OCI-LY3 (cell line): ENCODE data around the gene SLIT1.

ENCODE experiments used
- H2AFZ ChIP-seq: fragments of 200-600, 300-600 bp; shearing (Covaris generic); 2 replicates; pipeline ENCODE4 v1.6.0; 2014; ENCODE audit warnings: antibody characterized with exemption, low read depth, low read length
- H3K27ac ChIP-seq: fragments of 200-600, 300-600 bp; sonication (generic); 2 replicates; pipeline ENCODE4 v1.5.1; 2014; ENCODE audit warnings: mild to moderate bottlenecking, low read length, moderate library complexity, mixed read lengths
- H3K27me3 ChIP-seq: fragments of 200-600, 300-600 bp; sonication (generic); 2 replicates; pipeline ENCODE4 v1.6.1; 2014; ENCODE audit warnings: low read depth, low read length, mixed read lengths
- H3K36me3 ChIP-seq: fragments of 200-600, 300-600 bp; sonication (generic); replicated peaks from 2 replicates; pipeline ENCODE3; 2014; ENCODE audit warnings: low read depth, low read length, mixed read lengths
- H3K4me1 ChIP-seq: fragments of 300-600, 200-600 bp; sonication (generic); 2 replicates; pipeline ENCODE4 v1.6.1; 2014; ENCODE audit warnings: low read length, mixed read lengths
- H3K4me2 ChIP-seq: fragments of 200-600, 300-600 bp; sonication (generic); 2 replicates; pipeline ENCODE4 v1.6.1; 2014; ENCODE audit warnings: low read length, mixed read lengths
- H3K4me3 ChIP-seq: fragments of 300-600, 200-600 bp; sonication (generic); 2 replicates; pipeline ENCODE4 v1.5.1; 2014; ENCODE audit warnings: antibody characterized with exemption, mild to moderate bottlenecking, low read length, moderate library complexity
- H3K79me2 ChIP-seq: fragments of 300-600, 200-600 bp; shearing (Covaris generic); 2 replicates; pipeline ENCODE4 v1.6.1; 2014; ENCODE audit warnings: mild to moderate bottlenecking, low read length, mixed read lengths
- H3K9ac ChIP-seq: fragments of 300-600, 200-600 bp; shearing (Covaris generic); 2 replicates; pipeline ENCODE4 v1.6.0; 2014; ENCODE audit warnings: mild to moderate bottlenecking, low read length, moderate library complexity
- H3K9me3 ChIP-seq: fragments of 200-600, 300-600 bp; shearing (Covaris generic); 2 replicates; pipeline ENCODE4 v1.6.1; 2014; ENCODE audit warnings: low read length, mixed read lengths; ENCODE audit not compliant: insufficient read depth
- H4K20me1 ChIP-seq: fragments of 200-600, 300-600 bp; sonication (generic); 2 replicates; pipeline ENCODE4 v1.6.1; 2016; ENCODE audit warnings: low read length, mixed read lengths; ENCODE audit not compliant: insufficient read depth
- EZH2phosphoT487 ChIP-seq: fragments of 200-600 bp; shearing (Covaris generic); IDR thresholded peaks from 2 replicates; pipeline ENCODE4 v1.6.1; 2018; ENCODE audit warnings: antibody characterized with exemption, mixed run types, low read depth
- TF ChIP-seq, protein P1 (sequence below): fragments of 200-600, 300-600 bp; sonication (generic); IDR thresholded peaks from 2 replicates; pipeline ENCODE4 v1.5.1; 2014; ENCODE audit warnings: antibody characterized with exemption, low read length, low read depth

The SLIT1 gene

DNA sequence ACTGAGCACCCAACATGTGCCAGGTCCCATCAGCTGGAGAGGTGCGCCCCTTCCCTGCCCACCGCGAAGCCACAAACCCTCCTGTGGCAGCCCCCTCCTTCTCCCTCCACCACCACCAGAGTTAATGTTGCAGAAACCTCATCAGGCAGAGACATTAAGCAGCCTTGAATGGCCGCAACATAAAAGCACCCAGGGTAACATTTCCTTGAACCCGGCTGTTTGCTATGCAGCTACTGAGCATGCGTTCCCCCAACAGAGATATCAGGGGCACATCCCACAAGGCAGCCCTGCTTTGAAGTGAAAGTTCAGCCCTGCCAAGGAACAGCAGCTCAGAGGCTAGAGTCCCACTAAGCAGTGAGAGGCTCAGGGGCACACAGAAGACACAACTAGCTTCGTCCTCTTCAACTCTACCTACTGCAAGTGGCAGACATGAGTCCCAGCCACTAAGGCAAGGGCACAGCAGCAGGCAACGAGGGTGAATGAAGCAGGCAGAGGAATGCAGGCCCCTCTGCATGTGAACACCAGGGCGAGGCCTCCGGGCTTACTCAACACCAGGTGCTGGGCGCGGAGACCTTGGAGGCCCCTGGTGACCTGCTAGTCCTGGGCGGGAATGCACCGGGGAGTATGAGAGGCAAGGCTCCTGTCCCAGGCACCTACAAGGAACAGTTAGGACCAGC is 107.4 kb downstream of the SLIT1 start:
- no peaks in the 10 kb centered on the region for H3K4me1 ChIP-seq
- H2AFZ ChIP-seq, result no peak overlapping the region
- H3K9ac ChIP-seq, result no peak overlapping the region
- no peak overlapping the region for H3K27ac ChIP-seq
- no peaks in the 10 kb centered on the region for H3K36me3 ChIP-seq
- TF ChIP-seq EZH2phosphoT487, result no peak
- TF ChIP-seq, protein P1, sequence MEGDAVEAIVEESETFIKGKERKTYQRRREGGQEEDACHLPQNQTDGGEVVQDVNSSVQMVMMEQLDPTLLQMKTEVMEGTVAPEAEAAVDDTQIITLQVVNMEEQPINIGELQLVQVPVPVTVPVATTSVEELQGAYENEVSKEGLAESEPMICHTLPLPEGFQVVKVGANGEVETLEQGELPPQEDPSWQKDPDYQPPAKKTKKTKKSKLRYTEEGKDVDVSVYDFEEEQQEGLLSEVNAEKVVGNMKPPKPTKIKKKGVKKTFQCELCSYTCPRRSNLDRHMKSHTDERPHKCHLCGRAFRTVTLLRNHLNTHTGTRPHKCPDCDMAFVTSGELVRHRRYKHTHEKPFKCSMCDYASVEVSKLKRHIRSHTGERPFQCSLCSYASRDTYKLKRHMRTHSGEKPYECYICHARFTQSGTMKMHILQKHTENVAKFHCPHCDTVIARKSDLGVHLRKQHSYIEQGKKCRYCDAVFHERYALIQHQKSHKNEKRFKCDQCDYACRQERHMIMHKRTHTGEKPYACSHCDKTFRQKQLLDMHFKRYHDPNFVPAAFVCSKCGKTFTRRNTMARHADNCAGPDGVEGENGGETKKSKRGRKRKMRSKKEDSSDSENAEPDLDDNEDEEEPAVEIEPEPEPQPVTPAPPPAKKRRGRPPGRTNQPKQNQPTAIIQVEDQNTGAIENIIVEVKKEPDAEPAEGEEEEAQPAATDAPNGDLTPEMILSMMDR, result no peak
- no peak overlapping the region for H3K4me2 ChIP-seq
- H3K79me2 ChIP-seq, result no peaks in the 10 kb centered on the region
- peaks cover 6% of the 10 kb centered on the region for H3K27me3 ChIP-seq
- H3K9me3 ChIP-seq, result no peaks in the 10 kb centered on the region
- no peaks in the 10 kb centered on the region for H4K20me1 ChIP-seq
- no peak overlapping the region for H3K4me3 ChIP-seq

DNA sequence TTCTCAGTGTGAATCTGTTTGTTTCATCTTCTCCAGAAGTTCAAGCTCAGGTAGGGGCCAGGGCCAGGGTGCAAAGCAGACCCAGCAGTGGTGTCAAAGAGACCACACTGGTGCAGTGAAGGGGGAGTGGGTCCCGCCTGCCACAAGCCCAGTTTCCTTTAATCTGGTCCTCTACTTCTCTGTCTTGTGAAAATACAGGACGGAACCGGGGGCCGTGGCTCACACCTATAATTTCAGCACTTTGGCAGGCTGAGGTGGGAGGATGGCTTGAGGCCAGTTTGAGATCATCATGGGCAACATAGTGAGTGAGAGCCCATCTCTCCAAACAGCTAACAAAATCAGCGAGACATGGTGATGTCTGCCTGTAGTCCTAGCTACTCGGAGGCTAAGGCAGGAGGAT is 109.0 kb downstream of the SLIT1 start:
- H3K36me3 ChIP-seq, result no peaks in the 10 kb centered on the region
- no peak overlapping the region for H3K4me2 ChIP-seq
- no peak overlapping the region for H3K27ac ChIP-seq
- no peaks in the 10 kb centered on the region for H4K20me1 ChIP-seq
- no peak overlapping the region for H3K4me3 ChIP-seq
- TF ChIP-seq, protein P1, result no peak
- no peak for TF ChIP-seq EZH2phosphoT487
- H3K79me2 ChIP-seq, result no peaks in the 10 kb centered on the region
- no peak overlapping the region for H3K9ac ChIP-seq
- H3K4me1 ChIP-seq, result no peaks in the 10 kb centered on the region
- H3K9me3 ChIP-seq, result no peaks in the 10 kb centered on the region
- H3K27me3 ChIP-seq, result peaks cover 11% of the 10 kb centered on the region
- H2AFZ ChIP-seq, result no peak overlapping the region

DNA sequence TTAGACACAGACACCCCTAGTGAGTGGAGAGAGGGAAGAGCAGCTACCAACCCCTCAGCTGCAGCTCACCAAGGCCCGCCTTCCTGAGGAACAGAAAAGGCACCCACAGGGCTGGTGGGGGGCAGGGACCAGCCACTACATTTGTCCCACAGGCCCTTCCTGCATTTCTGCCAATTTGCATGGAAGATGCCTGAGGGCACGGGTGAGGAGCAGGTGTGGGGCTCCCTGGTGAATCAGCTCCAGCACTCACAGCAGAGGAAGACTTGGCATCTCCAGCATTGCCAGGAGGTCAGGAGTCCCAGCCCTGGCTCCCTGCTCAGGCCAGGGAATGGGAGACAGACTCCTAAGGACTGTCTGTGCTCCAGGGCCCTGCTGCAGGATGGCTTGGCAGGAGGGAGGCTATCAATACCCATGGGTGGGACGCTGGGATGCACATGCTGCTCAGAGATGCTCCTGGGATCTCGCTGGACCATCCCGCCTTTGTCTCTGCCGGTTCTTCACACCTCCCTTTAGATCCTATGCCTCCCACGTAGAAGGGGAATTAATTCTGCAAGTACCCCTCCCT is 109.7 kb downstream of the SLIT1 start:
- no peaks in the 10 kb centered on the region for H3K36me3 ChIP-seq
- no peaks in the 10 kb centered on the region for H3K9me3 ChIP-seq
- no peaks in the 10 kb centered on the region for H3K4me1 ChIP-seq
- no peaks in the 10 kb centered on the region for H3K79me2 ChIP-seq
- no peak overlapping the region for H2AFZ ChIP-seq
- no peak overlapping the region for H3K27ac ChIP-seq
- H3K4me3 ChIP-seq, result no peak overlapping the region
- H4K20me1 ChIP-seq, result no peaks in the 10 kb centered on the region
- TF ChIP-seq EZH2phosphoT487, result no peak
- TF ChIP-seq, protein P1, result no peak
- no peak overlapping the region for H3K9ac ChIP-seq
- no peak overlapping the region for H3K4me2 ChIP-seq
- peaks cover 15% of the 10 kb centered on the region for H3K27me3 ChIP-seq

DNA sequence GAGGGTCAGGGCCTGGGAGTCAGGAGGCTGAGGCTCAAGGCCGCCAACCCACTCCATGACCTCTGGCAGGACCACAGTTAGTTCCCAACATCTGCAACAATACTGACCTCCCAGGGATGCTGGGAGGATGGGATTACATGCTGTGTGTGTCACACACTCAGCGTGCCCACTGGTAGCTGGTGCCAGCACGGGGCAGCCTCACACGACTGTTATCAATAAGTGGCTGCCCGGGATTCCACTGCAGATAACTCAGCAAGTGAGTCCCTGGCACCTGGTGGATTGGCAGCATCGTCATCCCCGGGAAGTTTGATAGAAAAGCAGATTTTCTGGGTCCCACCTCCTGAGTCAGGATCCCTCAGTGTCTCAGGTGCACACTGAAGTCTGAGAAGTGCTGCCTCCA is 110.3 kb downstream of the SLIT1 start:
- Histone ChIP-seq H2AFZ (no peak overlapping the region), H3K36me3 (no peaks in the 10 kb centered on the region), H3K4me2 (no peak overlapping the region), H3K27ac (no peak overlapping the region), H3K4me1 (no peaks in the 10 kb centered on the region), H3K79me2 (no peaks in the 10 kb centered on the region), H3K9ac (no peak overlapping the region), H4K20me1 (no peaks in the 10 kb centered on the region), H3K4me3 (no peak overlapping the region), H3K27me3 (peaks cover 20% of the 10 kb centered on the region), H3K9me3 (no peaks in the 10 kb centered on the region)
- TF ChIP-seq, protein P1, result no peak
- TF ChIP-seq EZH2phosphoT487, result no peak
